ENCODE data around the gene BCAT1.
A peak's percentile ranks its signal among the peaks of the same experiment; 100 is the strongest.
"Not testable (repeated sequence)": the region's sequence is repeated elsewhere in the genome, so short reads cannot be mapped to it uniquely, and the experiment has no call there.

The BCAT1 gene

GRCh38 chr12:24853588-24853987 is 95.3 kb downstream of the BCAT1 start:
- DNase-seq (ENCODE audit: low read depth in 2 of 2), result peak in 1 of 2 experiments; percentile 32

- DNase-seq (ENCODE audit: low read depth in 2 of 2), result no peak
Measured at GRCh38 chr12:24853094-24853493, 95.8 kb downstream of the BCAT1 start.

GRCh38 chr12:24852420-24852819 is 96.5 kb downstream of the BCAT1 start:
- DNase-seq (ENCODE audit: low read depth in 2 of 2), result no peak

GRCh38 chr12:24851883-24852282 is 97.0 kb downstream of the BCAT1 start:
- DNase-seq (ENCODE audit: low read depth in 2 of 2), result not testable (repeated sequence)

DNA sequence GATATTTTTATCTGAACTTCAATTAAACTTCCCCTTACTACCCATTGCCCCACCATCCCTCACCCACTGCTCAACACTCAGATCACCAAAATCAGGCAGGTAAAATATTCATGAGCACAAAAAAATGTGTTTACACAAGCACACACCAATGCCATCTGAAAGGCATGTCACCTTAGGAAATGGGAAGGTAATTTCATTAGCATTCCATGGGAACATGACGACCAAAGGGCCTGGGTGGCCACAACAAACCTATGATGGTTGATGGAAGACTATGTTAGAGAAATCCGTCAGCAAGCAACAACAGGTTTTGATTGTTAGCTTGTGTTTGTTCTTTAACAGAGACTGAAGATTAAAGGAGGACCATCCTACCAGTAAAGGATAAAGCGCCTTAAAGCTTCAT is 97.6 kb downstream of the BCAT1 start:
- no peak for DNase-seq (ENCODE audit: low read depth in 2 of 2)

DNA sequence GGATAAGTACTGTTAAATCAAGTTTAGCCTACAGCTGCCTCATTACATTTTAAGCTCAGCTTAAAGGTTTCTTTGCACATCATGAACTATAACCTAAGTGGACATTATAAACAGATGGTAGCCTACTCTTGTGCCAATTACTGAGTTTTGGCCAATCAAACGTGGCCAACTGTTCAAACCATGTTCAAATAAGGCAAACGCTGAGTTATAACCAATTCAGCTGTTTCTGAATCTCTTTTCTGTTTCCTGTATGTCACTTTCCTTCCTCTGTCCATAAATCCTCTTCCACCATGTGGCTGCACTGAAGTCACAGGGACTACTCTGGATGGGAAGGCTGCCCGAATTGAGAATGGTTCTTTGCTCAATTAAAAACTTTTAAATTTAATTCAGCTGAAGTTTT is 98.4 kb downstream of the BCAT1 start:
- DNase-seq (ENCODE audit: low read depth in 2 of 2), result no peak

DNA sequence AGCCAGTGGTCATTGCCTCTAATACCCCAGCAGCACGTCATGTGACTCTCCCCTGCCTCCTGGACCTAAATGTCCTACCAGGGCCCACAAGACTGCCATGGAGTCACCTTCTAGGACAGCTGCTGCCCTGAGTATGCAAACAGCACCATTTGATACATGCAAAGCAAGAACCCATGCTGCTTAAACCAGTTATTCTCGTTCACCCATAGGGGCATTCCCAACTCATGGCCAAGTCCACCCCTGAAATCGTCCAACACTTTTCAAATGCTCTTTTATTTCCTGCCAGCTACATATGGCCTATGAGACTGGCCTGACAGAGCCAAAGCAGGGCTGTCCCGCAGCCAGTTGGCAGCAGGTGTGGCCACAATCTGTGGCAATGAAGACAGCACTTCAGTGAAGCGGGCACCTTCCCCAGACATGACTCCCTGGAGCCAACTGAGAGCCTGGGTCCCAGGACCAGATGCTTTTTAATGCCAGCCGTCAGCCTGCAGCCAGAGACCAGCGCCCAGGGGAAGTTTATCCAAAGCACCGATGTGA is 99.9 kb downstream of the BCAT1 start:
- no peak for DNase-seq (ENCODE audit: low read depth in 2 of 2)

- no peak for DNase-seq (ENCODE audit: low read depth in 2 of 2)
Measured at GRCh38 chr12:24846689-24847088, 102.2 kb downstream of the BCAT1 start.

- DNase-seq (ENCODE audit: low read depth in 2 of 2), result no peak
Measured at GRCh38 chr12:24845615-24846014, 103.3 kb downstream of the BCAT1 start.

DNA sequence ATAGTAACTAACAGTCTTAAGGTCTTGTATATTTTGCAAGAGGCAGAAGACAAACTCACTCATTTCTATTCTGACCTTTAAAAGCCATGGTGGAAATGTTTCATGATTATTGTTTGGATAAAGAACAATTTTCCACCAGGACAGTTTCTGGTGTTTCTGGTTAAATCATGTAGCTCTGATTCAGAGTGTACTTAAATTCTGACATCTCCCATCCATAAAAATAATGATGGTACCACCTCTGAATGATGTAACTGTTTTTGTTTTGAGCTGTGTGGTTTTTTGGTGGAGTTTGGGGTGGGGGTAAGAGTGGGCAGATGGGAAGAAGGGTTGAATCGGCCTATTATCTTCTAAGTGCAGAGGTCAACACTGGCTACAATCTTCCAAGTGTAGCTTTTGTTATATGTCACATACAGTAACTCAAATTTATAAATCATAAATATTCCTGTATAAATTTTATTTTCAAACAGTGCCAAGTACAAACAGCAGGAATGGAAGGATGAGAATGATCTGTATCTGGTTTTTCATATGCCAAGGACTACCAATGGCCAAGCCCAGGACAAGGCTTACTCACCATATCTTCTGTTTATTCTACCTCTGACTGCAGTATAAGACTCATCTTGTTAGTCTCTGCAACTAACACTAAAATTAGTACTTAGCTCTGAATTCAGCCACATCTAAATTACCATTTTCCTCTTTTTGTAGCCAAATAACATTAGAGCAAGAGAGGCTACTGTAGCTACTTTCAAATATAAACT is 108.7 kb downstream of the BCAT1 start:
- no peak for DNase-seq (ENCODE audit: low read depth in 2 of 2)

DNA sequence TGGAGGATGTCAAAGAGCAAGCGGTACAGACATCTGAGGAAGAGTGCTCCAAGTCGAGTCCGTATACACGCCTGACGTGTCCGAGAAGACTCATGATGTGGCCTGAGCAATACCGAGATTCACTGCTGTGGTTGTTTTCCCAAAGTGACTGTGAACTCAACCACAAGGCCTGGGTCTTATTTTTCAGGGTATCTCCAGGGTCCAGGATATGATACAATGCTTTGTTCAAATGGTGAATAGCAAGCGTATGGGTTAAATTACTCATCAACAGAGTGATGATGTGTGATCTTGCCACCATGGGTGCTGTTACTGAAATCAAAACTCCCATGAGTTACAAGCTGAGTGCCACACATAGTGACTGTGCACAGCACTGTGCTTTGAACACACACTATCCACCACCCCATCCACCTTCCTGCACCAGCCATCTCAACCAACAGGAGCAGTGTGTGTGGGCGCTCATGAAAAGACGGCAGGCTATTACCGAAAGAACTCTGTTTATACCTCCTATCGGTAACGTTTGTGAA is 109.6 kb downstream of the BCAT1 start:
- peak in 1 of 2 experiments; percentile 44 for DNase-seq (ENCODE audit: low read depth in 2 of 2)

- DNase-seq (ENCODE audit: low read depth in 2 of 2), result peak; percentile 96 to 98
Measured at GRCh38 chr12:24838531-24838950, 110.4 kb downstream of the BCAT1 start.

DNA sequence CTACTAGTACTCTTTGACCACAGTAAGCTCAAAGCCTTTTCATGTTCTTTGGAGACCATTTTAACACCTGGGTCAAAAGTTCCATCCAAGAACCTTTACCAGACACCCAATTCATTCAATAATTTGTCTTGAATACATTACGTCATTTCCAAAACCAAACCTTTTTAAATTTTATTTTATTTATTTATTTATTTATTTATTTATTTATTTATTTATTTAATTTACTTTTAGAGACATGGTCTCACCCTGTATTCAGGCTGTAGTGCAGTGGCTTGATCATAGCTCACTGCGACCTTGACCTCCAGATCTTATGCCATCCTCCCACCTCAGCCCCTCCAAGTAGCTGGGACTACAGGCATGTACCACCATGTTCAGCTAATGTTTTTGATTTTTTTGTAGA is 113.5 kb downstream of the BCAT1 start:
- DNase-seq (ENCODE audit: low read depth in 2 of 2), result no peak

DNA sequence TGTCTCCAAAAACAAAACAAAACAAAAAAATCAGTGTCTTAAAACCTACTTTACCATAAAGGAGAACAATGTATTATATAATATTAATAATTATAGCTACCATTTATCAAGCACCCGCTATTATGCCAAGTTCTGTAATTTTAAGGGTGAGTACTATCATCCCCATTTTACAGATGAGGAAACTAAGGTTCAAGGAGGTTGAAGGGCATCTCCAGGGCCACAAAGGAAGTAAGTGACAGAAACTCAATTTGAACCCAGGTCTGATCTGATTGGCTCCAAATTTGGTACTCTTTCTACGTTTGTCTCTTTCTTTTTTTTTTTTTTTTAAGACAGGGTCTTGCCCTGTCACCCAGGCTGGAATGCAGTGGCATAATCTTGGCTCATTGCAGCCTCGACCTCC is 115.4 kb downstream of the BCAT1 start:
- no peak for DNase-seq (ENCODE audit: low read depth in 2 of 2)

DNA sequence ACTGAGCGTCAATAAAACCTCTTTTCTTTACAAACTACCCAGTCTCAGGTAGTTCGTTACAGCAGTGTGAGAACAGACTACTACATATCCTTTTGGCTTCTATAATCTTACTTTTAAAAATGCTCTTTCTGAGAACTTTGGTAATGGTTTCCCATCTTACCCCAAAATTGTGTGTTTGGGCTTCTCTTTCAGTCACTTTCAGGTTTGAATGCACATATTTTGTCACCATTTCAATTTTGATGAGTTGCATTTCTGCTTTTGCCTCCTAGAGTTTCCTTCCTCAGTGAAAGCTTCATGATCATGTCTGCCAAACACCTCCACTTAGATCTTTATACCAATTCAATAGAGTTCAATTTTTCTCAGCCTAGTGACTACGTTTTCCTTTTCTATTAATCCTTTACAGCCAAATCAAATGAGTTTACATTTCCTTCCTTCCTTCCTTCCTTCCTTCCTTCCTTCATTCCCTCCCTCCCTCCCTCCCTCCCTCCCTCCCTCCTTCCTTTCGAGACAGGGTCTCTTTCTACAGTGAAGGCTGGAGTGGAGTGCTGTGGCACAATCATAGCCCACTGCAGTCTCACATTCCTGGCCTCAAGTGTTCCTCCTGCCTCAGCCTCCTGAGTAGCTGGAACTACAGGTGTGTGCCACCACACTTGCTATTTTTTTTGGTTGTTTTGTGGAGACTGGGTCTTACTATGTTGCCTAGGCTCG is 124.9 kb downstream of the BCAT1 start:
- no peak for DNase-seq (ENCODE audit: low read depth in 2 of 2)

DNA sequence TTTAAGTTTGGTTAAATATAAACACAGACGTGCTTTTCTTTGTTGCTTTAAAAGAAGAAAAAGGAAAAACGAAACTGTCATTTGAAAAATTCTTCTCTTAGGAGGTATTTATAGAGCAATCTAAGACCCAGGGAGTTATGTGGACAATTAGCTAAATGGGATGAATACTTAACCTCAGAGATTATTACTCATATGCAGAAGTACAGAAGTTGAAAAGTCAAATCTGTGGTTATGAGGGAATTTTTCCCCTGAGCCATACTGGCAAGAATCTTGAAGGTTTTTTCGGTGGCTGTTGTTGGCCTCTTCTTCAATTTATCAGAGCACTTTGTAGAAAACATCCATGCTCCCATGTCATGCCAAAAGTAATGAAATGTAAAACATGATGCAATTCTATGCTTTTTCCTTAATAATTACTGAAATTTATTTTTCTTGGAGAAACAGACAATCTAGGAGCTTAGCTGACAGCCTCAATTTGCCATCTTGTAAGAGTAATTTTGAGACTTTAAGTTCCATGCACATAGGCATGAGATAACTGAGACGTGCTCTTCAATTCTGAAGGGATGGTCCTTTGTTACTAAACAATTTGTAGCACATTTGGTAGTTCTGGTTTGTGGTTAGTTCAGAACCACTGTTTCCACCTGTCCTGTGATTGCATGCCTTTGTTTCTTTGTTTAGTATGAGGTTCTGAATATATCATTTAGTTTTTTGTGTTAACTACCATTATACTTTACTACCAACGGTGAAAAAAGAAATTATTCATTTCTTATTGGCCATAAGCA is 126.6 kb downstream of the BCAT1 start:
- DNase-seq (ENCODE audit: low read depth in 2 of 2), result peak; percentile 60 to 64

GRCh38 chr12:24821691-24822090 is 127.2 kb downstream of the BCAT1 start:
- DNase-seq (ENCODE audit: low read depth in 2 of 2), result peak in 1 of 2 experiments; percentile 17

GRCh38 chr12:24820872-24821271 is 128.0 kb downstream of the BCAT1 start:
- DNase-seq (ENCODE audit: low read depth in 2 of 2), result no peak

DNA sequence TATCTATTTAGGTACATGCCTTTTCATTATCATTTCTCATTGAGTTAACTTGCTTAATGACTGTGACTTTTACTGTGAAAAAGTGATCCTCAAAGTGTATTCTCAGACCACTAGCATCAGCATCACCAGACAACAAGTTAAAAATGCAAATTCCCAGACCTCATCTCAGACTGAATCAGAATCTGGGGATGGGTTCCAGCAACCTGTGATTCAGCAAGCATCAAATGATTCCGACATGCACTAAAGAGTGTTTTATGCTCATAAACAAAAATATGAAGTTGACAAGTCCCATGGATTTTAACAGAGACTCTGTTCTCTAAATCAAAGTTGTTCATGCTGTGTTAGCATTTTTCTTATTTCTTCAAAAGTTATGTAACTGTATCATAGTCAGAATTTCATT is 130.6 kb downstream of the BCAT1 start:
- DNase-seq (ENCODE audit: low read depth in 2 of 2), result no peak

GRCh38 chr12:24815114-24815423 is 133.8 kb downstream of the BCAT1 start:
- no peak for DNase-seq (ENCODE audit: low read depth in 2 of 2)

GRCh38 chr12:24814379-24815113 is 134.4 kb downstream of the BCAT1 start:
- DNase-seq (ENCODE audit: low read depth in 2 of 2), result no peak
